HG02852 (cell line): ENCODE data around the gene PLXNA4.

Experiments
- ATAC-seq: cut with Tn5 transposase; IDR thresholded peaks from one replicate; pipeline ENCODE4 v1.9.1; 2021; ENCODE audit warnings: mild to moderate bottlenecking, moderate library complexity; ENCODE audit not compliant: unreplicated experiment

The PLXNA4 gene

DNA sequence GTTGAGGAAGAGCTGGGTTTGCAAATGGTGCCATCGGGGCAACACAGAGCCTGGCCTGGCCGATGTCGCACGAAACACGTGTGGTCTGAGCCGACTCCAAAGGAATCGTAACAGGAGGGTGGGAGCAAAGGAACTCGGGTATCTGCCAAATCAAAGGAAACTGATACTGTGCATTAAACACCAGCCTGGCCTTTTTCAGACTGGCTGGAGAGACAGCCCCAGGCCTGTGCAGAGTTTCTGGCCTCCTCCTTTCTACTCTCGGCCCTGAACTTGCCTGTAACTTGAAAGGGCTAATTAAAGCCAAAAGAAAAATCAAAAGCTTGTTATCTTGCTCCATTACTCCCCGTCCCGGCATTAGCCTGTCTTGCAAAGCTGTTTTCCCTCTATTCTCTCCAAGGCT lies 71.4 kb downstream of the PLXNA4 start:
- ATAC-seq, result no peak

DNA sequence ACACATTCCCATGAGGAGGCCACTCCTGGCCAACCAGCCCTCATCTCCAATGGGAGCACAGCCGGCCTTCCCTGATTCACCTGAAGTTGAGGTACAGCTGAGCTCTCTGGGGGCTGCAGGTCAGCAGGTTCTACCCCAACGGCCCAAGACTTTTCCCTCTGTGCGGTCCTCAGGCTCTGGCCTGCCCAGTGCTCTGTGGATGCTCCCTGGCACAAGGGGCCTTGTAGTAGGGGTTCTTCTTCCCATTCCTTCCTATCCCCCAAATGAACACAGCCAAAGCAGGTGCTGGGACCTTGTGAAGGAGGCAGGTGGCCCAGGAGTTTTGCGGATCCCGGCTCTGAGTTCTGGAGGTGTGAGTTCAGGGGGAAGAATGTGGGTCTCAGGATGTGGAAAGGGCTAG lies 72.2 kb downstream of the PLXNA4 start:
- ATAC-seq, result no peak

DNA sequence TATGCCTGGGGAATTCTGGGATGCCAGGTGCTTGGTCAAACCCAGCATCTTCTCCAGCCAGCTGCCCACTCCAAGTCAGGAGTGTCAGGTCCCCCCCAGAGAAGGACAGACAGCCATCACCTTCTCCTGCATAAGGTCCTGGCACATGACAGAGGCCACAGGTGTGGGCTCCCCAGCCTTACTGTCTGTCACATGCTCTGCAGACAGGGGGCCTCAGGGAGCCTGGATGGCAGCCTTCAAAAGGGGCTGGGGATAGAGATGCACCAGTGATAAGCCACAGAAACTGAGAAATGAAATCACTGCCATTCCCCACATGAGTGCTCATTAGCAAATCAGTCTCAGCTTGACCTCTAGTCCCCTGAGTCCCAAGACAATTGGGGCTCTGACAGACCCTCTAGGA lies 72.9 kb downstream of the PLXNA4 start:
- ATAC-seq, result no peak

DNA sequence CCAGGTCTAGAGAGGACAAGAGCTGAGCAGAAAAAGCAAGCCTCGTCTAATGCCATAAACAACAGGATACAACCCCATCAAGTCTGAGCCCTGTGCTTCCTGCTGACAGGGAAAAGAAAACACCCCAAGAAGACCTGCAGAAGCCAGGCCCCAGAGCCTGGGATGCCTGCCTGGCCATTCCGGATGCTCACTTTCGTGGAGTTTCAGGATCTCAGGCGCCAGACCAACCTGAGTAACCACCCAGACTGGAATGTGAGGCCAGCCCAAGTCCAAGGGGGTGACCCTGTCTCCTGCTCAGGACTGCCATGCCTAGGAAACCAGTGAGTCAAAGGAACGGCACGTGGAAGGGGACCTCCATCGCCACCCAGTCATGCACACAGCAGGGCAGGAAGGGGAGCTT lies 74.3 kb downstream of the PLXNA4 start:
- ATAC-seq, result no peak

DNA sequence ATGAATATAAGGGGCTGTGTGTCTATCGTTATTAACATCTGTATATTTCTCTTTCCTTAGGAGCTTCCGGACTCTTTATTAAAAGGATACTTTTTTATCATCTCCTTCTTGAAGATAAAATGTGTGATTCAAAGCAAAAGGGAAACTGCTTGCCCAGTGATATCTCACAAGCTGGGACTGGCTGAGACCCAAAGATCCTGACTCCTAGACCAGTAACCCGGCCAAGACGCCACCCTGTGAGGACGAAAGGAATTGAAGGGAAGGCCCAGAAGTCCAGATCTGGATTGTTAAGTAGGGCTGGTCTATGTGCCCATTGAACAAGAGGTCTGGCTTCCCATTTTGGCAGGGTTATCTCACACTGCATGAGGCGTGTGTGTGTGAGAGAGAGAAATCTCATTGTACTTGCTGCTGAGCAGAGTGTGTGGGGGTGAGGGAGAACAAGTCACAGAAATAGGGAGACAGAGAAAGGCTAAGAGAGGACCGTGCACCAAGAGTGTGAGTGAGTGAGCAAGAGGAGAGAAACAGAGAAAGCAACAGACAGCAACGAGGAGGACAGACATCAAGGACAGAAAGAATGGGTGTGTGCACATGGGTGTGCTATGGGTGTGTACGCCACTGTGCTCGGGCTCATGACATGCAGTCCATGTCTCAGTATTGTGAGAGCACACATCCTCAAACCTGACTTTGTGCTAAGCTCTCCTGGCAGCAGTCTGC lies 75.4 kb downstream of the PLXNA4 start:
- ATAC-seq, result no peak

DNA sequence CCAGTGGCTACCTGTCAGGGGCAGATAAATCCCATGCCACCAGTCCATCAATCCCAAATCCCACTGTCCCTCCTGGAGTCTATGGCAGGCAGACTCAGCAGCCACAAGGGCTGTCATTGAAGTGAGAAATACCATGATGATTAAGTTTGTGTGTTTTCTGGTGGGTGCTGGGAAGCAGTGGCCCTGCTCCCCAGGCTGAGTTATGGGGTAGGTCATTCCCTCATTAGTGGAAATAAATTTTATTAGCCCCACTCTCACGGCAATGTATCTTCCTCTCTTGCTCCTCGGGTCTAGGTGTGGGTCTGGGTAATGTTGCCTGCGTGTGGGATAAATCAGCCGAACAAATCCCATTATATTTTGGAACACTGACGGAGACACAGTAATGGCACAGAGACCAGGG lies 76.8 kb downstream of the PLXNA4 start:
- ATAC-seq, result no peak

DNA sequence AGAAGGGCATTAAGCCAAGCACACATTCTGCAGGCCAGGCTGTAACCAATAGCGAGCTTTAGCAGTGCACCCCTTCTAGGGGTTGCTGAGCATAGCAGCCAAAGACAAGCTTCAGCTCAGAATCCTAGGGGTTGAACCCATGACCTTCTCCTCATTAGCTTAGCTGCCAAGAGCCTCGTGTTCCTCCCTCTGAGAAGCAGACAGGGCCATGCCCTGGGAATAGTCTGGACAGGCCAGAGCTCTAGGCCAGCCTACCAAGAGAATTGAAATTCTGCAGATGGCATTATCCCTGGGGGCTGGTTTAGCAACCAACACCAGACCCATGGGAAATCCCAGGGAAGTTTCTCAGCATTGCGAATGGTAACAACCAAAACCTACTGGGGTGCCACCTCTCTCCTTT lies 77.2 kb downstream of the PLXNA4 start:
- ATAC-seq, result no peak

DNA sequence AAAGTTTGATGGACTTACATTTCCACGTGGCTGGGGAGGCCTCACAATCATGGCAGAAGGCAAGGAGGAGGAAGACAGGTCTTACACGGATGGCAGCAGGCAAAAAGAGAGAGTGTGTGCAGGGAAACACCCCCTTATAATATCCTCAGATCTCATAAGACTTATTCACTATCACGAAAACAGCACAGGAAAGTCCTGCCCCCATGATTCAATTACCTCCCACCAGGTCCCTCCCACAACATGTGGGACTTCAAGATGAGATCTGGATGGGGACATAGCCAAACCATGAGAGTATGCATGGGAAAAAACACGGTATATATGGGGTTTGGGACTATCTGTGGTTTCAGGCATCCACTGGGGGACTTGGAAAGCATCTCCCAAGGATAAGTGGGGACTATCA lies 78.0 kb downstream of the PLXNA4 start:
- no peak for ATAC-seq

DNA sequence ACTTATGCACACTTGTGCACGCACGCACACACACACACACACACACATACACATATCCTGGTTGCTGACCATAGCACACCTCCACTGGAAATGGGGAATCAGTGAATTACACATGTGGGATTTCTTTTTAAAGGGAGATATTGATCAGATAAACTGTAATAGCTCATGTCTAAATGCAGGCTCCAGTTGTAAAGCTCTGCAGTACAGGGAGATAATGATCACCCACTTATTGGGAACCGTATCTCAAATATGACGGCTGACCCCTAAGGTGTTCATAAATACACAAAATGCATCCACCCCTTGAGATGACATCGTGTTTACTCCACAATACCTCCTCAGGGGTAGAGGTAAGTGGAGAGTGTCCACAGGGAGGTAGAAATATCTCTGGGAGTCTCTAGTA lies 79.2 kb downstream of the PLXNA4 start:
- no peak for ATAC-seq

DNA sequence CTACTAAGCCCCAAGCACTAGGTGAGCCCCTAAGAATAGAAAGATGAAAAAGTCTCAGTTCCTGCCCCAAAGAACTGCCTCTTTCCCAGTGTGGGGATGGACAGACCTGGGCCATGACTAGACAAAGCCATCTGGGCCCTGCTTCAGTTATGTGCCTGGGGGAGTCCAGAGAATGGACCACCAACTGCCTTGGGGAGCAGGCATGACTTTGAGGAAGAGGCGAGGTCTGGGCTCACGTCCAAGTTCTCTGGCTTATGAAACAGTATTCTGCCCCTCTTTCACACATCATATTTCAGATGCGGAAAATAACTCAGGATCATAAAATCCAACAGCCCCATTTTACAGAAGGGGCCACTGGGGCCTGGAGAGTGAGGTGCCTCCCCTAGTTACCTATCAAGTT lies 80.3 kb downstream of the PLXNA4 start:
- no peak for ATAC-seq

DNA sequence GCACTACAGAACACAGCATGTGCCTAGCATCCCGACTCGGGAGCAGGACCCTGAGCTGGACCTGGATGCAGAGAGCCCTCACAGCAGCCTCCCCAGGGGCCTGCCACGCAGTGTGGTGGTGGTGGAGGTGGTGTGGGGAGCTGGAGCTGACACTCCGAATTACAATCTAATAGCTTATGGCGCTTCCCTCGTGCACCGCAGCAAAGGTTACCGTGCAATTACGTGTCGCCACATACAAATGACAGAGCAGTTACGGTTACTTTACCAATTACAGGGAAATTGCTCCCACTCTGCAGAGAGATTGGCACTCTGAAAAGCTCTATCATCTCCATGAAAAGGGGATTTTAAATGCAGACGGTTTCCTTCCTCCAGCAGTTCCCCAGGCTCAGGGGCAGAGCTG lies 81.8 kb downstream of the PLXNA4 start:
- ATAC-seq, result no peak

DNA sequence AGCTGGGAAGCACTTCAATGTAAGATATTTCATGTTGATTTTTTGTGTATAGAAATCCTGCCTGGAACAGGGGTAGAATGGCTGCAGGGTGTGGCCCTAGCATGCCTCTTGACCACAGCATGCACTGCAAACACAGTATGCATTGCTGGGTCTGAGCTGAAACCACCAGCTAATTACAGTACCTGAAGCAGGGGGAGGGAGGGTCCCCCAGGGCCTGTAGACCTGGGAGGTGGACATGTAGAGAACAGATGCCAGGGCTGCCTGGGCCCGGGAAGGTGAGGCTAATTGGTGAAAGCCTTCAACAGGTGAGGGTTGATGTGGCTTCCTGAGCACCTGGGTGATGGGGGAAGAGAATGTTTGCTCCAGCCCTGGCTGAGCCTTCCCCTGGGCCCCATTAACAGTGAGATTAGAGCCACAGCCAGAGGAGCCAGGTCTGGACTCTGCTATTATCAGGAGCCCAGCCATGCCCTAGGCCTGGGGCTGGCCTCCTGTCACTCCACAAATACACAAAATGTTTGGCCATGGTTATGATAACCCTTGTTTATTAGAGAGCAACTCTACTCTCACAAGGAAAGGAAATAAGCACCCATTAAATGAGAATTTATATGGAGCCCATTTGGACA lies 83.3 kb downstream of the PLXNA4 start:
- ATAC-seq, result no peak

DNA sequence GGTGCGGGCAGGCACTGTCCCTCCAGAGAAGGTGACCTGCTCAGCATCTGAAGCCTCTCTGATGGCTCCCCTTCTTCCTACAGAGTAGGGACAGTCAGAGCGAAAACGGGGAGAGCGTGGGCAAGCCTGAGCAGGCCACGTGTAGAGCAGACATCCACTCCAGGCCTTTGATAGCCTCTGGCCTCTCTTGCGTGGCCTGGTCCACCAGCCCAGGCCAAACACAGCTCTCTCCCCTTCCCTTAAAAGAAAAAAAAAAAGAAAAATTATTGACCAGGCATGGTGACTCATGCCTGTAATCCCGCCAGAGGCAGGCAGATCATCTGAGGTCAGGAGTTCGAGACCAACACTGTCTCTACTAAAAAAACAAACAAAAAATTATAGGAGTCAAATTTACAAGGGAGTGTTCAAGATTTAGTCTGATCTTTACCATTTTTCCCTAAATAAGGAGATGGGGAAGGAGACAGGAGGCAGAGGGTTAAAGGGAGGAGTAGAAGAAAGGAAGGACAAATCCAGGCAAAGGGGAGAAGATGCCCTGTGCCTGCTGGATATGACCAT lies 84.8 kb downstream of the PLXNA4 start:
- no peak for ATAC-seq

DNA sequence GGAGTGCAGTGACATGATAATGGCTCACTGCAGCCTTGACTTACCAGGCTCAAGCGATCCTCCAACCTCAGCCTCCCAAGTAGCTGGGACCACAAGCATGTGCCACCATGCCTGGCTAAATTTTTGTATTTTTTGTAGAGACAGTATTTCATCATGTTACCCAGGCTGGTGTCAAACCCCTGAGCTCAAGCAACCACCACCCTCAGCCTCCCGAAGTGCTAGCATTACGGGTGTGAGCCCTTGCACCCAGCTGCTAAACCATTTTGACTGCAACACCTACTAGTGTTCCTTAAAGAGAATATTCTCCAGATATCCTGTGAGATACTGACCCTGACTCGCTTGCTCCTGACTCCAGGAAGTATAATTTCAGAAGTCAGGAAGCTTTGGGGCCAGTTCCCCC lies 85.8 kb downstream of the PLXNA4 start:
- ATAC-seq, result no peak

DNA sequence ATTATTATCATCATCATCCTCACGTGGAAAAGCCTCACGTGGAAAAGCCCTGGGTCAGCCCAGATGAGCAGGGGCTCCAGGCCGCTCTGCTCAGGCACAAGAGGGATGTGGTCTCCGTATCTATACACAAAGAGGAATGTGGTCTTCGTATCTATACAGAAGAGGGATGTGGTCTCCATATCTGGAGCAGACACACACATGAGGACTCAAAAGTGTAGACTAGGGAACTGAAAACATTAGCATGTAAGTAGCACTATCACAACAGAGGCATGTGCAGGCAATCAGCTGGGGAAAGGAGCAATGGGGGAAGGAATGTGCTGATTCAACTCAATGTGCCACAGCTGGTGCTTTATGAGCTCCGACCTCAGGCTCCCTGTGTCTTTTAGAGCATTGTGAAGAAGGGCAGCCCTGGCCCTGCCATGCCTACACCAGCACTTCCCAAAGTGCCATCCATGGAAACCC lies 86.5 kb downstream of the PLXNA4 start:
- ATAC-seq, result no peak

DNA sequence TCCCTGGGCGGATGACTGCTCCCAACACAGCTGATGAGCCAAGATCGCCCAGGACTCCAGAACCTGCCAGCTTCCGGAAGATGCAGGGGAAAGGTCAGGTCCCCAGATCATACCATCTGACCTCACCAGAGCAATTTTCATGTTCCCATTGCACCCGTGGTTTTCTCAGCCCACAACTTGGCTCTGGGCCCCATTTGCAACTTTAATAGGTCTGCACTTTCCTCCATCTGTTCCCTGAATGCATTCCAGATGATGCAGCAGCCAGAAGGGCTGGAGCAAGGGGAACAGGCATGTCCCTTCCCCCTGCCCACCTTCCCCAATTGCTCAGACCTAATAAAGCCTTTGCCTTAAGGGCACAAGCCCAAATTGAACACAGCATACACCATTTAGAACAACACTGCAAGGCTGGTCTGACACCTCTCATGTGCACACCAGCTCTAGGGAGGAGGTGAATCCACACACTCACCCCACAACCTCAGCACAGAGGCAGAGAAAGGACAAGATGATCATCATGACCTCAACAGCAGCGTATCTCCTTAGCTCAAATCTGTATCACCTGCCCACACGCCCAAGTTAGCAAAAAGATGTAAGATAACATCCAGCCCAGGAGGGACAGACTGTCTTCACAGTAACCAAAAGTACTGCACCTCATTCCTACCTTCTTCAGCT lies 87.5 kb downstream of the PLXNA4 start:
- ATAC-seq, result no peak

DNA sequence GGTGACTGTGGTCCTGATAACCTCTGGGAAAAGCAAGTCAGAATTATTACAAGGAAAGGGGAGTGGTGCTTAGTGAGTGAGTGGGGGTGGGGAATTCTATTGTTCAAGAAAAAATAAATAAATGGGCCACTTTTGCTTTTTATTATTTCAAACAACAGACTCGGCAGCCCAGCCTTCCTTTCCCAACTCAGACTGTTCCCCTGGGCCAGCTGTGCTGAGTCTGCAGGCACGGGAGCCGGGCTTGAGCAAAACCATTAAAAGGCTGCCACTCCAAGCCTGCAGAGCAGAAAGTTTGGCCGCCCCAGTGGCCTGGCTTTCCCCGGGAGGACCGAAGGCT lies 90.0 kb downstream of the PLXNA4 start:
- ATAC-seq, result no peak

DNA sequence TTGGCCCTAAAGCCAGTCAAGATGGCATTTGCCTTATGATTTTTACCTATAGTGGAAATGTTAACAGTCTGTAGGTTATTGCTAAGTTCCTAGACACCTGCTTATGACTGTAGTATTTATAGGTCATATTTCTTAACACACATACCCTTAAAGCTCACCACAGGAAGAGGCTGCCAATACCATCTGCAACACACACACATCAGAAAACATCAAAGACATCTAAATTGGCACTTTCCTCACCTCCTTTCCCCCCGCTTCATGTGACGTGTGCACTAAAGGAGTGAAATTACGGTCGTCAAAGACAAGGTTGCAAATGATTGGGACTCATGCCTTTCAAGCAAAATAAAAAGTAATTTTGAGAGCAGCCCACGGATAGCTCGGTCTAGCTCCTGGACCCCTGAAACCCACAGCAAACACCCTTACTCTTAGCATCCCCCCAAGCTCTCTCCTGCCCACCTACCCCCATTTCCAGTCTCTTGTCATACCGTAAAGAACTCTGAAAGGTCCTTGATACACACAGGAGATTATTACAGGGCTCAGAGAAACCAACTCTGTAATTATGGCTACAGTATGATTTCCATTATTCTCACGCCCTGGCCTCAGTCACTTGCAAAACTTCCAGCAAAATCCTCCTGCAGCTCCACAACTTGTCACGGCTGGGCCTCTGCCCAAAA lies 90.5 kb downstream of the PLXNA4 start:
- no peak for ATAC-seq

DNA sequence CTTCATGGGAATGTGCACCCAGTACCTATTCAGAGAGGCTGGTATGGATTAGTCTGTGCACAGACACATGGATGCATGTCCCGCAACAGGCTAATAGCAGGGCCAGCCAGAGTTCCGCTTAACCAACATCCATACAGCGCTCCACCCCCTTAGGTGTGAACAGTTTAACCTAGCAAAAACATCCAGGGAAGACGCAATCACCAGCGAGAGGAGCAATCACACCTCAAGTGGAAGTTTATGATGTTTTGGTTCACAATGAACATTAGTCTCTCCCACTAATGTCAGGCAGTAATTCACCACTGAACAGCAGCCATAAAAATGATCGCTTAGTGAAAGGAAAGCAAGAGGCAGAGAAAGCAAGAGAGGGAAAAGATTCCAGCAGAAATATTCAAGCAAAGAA lies 91.1 kb downstream of the PLXNA4 start:
- ATAC-seq, result no peak

DNA sequence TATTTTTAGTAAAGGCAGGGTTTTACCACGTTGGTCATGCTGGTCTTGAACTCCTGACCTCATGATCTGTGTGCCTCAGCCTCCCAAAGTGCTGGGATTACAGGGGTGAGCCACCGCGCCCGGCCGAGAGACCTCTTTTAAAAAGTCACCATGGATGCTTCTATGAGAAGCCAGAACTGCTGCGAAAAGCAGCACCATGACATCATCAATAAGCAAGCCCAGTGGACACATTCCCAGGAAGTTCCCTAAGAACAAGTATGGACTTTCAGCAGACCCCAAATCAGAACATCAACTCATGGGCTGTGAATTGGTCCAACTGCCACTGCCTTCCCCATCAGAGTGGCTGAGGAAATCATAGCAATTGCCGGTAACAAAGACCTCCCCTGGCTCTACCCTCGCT lies 93.4 kb downstream of the PLXNA4 start:
- ATAC-seq, result no peak

DNA sequence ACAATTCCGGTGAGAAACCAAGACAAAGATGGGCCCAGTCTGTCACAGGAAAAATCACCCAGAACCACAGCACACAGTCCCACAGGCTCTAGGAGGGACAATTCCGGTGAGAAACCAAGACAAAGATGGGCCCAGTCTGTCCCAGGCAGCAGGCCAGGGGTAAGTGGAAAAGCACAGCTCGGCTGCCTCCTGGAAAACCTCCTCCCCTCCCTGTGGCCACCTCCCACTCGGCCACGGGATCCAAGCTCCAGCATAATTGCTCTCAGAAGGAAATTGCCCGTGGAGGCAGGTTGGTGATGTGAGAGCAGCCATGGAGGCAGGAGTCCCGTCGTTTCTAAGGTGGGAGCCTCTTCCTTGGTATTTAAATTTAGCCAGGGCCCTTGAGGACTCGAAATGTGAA lies 95.7 kb downstream of the PLXNA4 start:
- no peak for ATAC-seq

DNA sequence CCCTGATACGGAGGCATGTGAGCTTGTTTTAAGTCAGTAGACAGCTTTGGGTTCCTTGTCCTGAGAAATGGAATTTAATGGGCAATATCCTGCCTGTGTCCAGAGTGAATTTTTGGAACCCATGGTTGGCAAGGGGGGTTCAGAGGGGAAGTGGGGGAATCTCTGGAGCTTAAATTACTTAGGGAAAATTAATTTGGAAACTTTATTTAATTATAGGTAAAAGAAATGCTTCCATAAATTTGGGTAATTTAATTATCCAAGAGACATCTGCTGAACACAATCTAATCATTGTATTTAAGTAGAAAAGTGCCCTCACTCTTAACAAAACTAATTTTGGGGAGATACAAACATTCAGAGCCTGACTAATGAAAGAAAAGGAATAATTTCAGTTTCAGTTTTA lies 99.7 kb downstream of the PLXNA4 start:
- no peak for ATAC-seq
